ENCODE measurements around the gene KLHL17.

The KLHL17 gene

DNA sequence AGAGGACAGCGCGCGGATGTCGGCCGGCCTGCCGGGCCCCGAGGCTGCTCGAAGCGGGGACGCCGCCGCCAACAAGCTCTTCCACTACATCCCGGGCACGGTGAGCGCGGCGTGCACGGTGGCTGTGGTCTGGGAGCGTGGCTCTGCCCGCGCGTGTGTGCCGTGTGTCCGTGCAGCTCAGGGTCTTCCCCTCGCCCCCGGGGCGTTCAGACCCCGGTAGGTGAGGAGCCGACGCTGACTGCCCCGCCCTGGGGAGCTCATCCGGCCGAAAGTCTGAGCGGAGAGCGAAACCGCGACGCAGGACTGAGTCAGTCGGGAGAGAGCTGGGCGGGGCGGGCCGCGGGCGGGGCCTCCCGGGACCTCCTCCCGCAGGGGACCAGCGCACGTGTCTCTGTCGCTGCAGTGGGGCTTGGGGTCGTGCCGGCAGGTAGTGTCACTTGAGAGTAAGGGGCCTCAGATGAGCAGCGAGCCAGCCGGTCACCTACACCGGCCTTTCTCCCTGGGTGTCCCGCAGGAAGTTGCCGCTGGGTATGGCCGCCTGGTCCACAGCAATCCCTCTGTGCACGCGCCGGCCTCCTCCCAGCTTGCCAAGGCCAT, 6.4 kb downstream of the KLHL17 start:
- Histone ChIP-seq H4K20me1 (ENCODE audit: insufficient read depth, low read length) (no peaks in the 10 kb centered on the region), H2AFZ (ENCODE audit: low read depth, low read length) (no peak overlapping the region; the same call in 1 of the 2 replicates), H3K4me1 (ENCODE audit: low read length) (peaks cover 5% of the 10 kb centered on the region; the same call in 1 of the 2 replicates), H3K9me3 (ENCODE audit: insufficient read depth, low read length) (no peaks in the 10 kb centered on the region), H3K4me2 (ENCODE audit: low read length) (peak overlapping the region; percentile 80), H3K79me2 (ENCODE audit: low read length) (no peaks in the 10 kb centered on the region), H3K36me3 (replicated peaks; ENCODE audit: low read depth, low read length) (no peaks in the 10 kb centered on the region), H3K27me3 (ENCODE audit: low read depth, low read length) (no peaks in the 10 kb centered on the region), H3K4me3 (ENCODE audit: low read length) (peak overlapping the region; percentile 83), H3K9ac (ENCODE audit: low read length) (peak overlapping the region; percentile 68), H3K27ac (ENCODE audit: low read length) (peak overlapping the region; percentile 27; the same call in 1 of the 2 replicates)
- TF ChIP-seq EZH2phosphoT487 (IDR thresholded peaks at IDR 0.05; ENCODE audit: low read depth) = no peak
- TF ChIP-seq, protein P1, sequence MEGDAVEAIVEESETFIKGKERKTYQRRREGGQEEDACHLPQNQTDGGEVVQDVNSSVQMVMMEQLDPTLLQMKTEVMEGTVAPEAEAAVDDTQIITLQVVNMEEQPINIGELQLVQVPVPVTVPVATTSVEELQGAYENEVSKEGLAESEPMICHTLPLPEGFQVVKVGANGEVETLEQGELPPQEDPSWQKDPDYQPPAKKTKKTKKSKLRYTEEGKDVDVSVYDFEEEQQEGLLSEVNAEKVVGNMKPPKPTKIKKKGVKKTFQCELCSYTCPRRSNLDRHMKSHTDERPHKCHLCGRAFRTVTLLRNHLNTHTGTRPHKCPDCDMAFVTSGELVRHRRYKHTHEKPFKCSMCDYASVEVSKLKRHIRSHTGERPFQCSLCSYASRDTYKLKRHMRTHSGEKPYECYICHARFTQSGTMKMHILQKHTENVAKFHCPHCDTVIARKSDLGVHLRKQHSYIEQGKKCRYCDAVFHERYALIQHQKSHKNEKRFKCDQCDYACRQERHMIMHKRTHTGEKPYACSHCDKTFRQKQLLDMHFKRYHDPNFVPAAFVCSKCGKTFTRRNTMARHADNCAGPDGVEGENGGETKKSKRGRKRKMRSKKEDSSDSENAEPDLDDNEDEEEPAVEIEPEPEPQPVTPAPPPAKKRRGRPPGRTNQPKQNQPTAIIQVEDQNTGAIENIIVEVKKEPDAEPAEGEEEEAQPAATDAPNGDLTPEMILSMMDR (IDR thresholded peaks at IDR 0.05; ENCODE audit: low read depth, low read length) = no peak

DNA sequence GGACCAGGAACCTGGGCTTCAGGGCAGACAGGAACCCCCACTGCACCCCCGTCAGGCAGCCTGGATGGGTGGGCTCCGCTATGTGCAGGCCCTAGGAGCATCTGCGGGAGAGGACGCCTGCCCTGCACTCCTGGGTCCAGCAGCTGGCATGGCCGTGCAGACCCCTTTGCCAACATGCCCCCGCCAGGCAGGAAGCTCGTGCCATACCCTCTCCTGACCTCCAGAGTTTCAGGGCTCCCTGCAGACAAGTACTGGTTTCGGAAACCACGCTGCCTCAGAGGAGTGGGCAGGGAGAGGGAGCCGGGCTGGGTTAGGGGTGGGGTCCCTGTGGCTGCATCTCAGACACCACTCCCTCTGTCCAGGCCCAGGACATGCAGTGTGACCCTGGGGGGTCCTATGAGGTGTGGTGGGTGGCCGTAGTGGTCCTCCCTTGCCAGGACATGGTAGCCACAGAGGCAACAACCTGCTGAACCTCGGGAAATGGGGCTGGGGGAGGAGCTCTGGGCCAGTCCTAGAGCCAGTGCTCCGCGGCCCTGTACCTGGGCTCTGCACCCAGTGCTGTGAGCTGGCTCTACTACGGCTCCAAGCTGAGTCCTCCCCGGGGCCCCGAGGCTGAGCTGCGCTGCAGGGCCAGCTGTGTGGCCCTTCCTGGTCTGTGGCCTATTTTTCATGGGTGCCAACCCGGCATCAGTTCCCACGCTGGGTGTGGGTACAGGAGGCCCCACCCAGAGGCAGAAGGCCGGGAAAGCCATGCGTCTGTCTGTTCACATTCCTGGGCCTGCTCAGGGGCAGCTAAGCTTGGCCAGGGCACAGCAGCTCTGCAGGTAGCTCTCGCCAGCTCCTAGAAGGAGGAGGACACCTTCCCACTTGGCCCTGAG, 7.3 kb downstream of the KLHL17 start:
- Histone ChIP-seq H3K9ac (ENCODE audit: low read length) (peak overlapping the region; percentile 68; the same call in 1 of the 2 replicates), H3K27ac (ENCODE audit: low read length) (no peak overlapping the region), H2AFZ (ENCODE audit: low read depth, low read length) (no peak overlapping the region), H3K4me3 (ENCODE audit: low read length) (peak overlapping the region; percentile 83), H3K4me1 (ENCODE audit: low read length) (peaks cover 5% of the 10 kb centered on the region; the same call in 1 of the 2 replicates), H3K27me3 (ENCODE audit: low read depth, low read length) (no peaks in the 10 kb centered on the region), H3K79me2 (ENCODE audit: low read length) (no peaks in the 10 kb centered on the region), H3K36me3 (replicated peaks; ENCODE audit: low read depth, low read length) (no peaks in the 10 kb centered on the region), H4K20me1 (ENCODE audit: insufficient read depth, low read length) (no peaks in the 10 kb centered on the region), H3K4me2 (ENCODE audit: low read length) (peak overlapping the region; percentile 80), H3K9me3 (ENCODE audit: insufficient read depth, low read length) (no peaks in the 10 kb centered on the region)
- TF ChIP-seq EZH2phosphoT487 (IDR thresholded peaks at IDR 0.05; ENCODE audit: low read depth) = no peak
- TF ChIP-seq, protein P1 (IDR thresholded peaks at IDR 0.05; ENCODE audit: low read depth, low read length) = no peak

DNA sequence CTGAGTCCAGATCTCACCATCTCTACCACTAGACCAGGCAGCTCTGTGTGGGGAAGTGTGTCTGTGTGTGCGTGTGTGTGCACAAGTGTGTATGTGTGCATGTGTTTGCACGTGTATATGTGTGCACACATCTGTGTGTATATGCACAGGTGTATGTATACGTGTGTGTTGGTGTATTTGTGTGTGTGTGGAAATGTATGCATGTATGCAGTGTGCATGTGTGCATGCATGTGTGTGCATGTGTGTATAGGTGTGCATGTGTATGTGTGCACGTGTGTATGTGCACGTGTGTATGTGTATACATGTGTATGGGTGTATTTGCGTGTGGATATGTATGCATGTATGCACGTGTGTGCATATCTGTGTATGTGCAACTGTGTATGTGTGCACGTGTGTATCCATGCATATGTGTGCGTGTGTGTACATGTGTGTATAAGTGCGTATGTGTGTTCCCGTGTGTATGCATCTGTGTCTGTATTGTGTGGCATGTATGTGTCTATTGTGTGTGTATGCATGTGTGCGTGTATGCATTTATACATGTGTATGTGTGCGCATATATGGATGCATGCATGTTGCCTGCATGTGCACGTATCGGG, 9.0 kb downstream of the KLHL17 start:
- H3K36me3 ChIP-seq (replicated peaks; ENCODE audit: low read depth, low read length) = no peaks in the 10 kb centered on the region

More for the DNA sequence above, 9.0 kb downstream of the KLHL17 start:
- no peak overlapping the region for H3K4me3 ChIP-seq (ENCODE audit: low read length)
- no peaks in the 10 kb centered on the region for H3K27me3 ChIP-seq (ENCODE audit: low read depth, low read length)
- no peak for TF ChIP-seq EZH2phosphoT487 (IDR thresholded peaks at IDR 0.05; ENCODE audit: low read depth)
- TF ChIP-seq, protein P1 (IDR thresholded peaks at IDR 0.05; ENCODE audit: low read depth, low read length) = no peak
- H3K4me1 ChIP-seq (ENCODE audit: low read length) = peaks cover 5% of the 10 kb centered on the region; the same call in 1 of the 2 replicates
- no peak overlapping the region for H3K4me2 ChIP-seq (ENCODE audit: low read length)
- H3K27ac ChIP-seq (ENCODE audit: low read length) = no peak overlapping the region
- H4K20me1 ChIP-seq (ENCODE audit: insufficient read depth, low read length) = no peaks in the 10 kb centered on the region
- H3K9me3 ChIP-seq (ENCODE audit: insufficient read depth, low read length) = no peaks in the 10 kb centered on the region
- no peak overlapping the region for H2AFZ ChIP-seq (ENCODE audit: low read depth, low read length)
- H3K79me2 ChIP-seq (ENCODE audit: low read length) = no peaks in the 10 kb centered on the region
- H3K9ac ChIP-seq (ENCODE audit: low read length) = no peak overlapping the region

Data from OCI-LY3 (cell line).